Panc1 (cell line): Measurements from ENCODE around the gene NLN. TPM values are rescaled to one million over a fixed set of nuclear protein-coding genes. Genes with fewer than 3 reads are reported as not detected.

Experiments
- ATAC-seq: fragments of 200-7000 bp; cut with Tn5 transposase; 2 replicates; pipeline ENCODE4 v1.9.1; 2020; ENCODE audit warnings: mild to moderate bottlenecking, moderate library complexity
- BruUV-seq: library from RNA; stranded (reverse); fragments of 400-500 nt; replicated peaks from 2 replicates; lab custom pipeline; 2021; lab: Mats Ljungman, UMichigan
- CTCF ChIA-PET: fragments of 300-600 bp; sonication (Branson Sonifier 250); formaldehyde crosslinking; loops from one replicate; lab custom pipeline; 2022; ENCODE audit warnings: antibody characterized with exemption; lab: Charles Lee
- POLR2A ChIA-PET: fragments of 300-600 bp; sonication (Branson Sonifier 250); formaldehyde crosslinking; loops from one replicate; lab custom pipeline; 2022; ENCODE audit warnings: antibody characterized with exemption; lab: Charles Lee
- DNase-seq: peaks from one replicate; pipeline ENCODE4 v3.0.0-alpha.2; 2010; ENCODE audit warnings: low read depth, low spot score
- H3K27ac ChIP-seq: 2 replicates; pipeline ENCODE4 v1.5.1; 2011; ENCODE audit warnings: mild to moderate bottlenecking, low read length, inconsistent platforms
- H3K27me3 ChIP-seq: fragments of 200-500 bp; sonication (Bioruptor generic); 2 replicates; pipeline ENCODE4 v1.6.0; 2014; ENCODE audit warnings: low read length, inconsistent platforms; ENCODE audit not compliant: control insufficient read depth, insufficient read depth
- H3K36me3 ChIP-seq: fragments of 200-500 bp; sonication (Bioruptor generic); 2 replicates; pipeline ENCODE4 v1.5.1; 2014; ENCODE audit warnings: inconsistent platforms, mild to moderate bottlenecking, low read length, moderate library complexity; ENCODE audit not compliant: control insufficient read depth, insufficient read depth
- H3K4me1 ChIP-seq: 2 replicates; pipeline ENCODE4 v1.5.1; 2011; ENCODE audit warnings: inconsistent platforms, mild to moderate bottlenecking, low read length, moderate library complexity; ENCODE audit not compliant: control insufficient read depth, insufficient read depth
- H3K4me3 ChIP-seq, 2 experiments: 2 replicates each; pipeline ENCODE4 v1.5.1; 2011 to 2012; ENCODE audit warnings: low read depth in 2 of 2, low read length in 2 of 2, mild to moderate bottlenecking in 2 of 2, inconsistent platforms in 1 of 2, moderate library complexity in 1 of 2
- H3K9me3 ChIP-seq: fragments of 200-500 bp; sonication (Bioruptor generic); 2 replicates; pipeline ENCODE4 v1.5.1; 2014; ENCODE audit warnings: low read depth, mild to moderate bottlenecking, inconsistent platforms, low read length, moderate library complexity; ENCODE audit not compliant: control insufficient read depth, insufficient read depth
- CTCF ChIP-seq: fragments of 450-650 bp; IDR thresholded peaks from 2 replicates; pipeline ENCODE4 v1.5.1; 2017; ENCODE audit warnings: mild to moderate bottlenecking
- POLR2AphosphoS5 ChIP-seq: IDR thresholded peaks from 2 replicates; pipeline ENCODE4 v1.6.1; 2012; ENCODE audit warnings: mild to moderate bottlenecking, low read depth, low read length, moderate library complexity
- SIN3A ChIP-seq: IDR thresholded peaks from 2 replicates; pipeline ENCODE4 v1.6.1; 2012; ENCODE audit warnings: low read depth, mild to moderate bottlenecking, low read length, moderate library complexity, borderline replicate concordance; ENCODE audit not compliant: insufficient read depth
- TCF7L2 ChIP-seq: IDR thresholded peaks from 2 replicates; pipeline ENCODE4 v1.6.1; 2011; ENCODE audit warnings: mild to moderate bottlenecking, low read depth, low read length, inconsistent platforms
- in situ Hi-C: cut with HindIII; loops from 2 replicates; pipeline ENCODE4 v1.10.0; 2016; ENCODE audit warnings: low sequenced_read_pairs, low pct_unique_long_range_greater_than_20kb
- intact Hi-C: fragments of 100-400 bp; cut with micrococcal nuclease; formaldehyde crosslinking; loops from one replicate; pipeline ENCODE4 v1.10.0; 2022; ENCODE audit not compliant: unreplicated experiment
- total RNA-seq: library from RNA; stranded (reverse); gene quantifications from one replicate; pipeline ENCODE4 v1.2.1, GENCODE V29; 2021; ENCODE audit not compliant: unreplicated experiment
- TF ChIP-seq, protein P1 (sequence below), 2 experiments: IDR thresholded peaks; 2 replicates each; pipeline ENCODE4 v1.6.1; 2011 to 2012; ENCODE audit warnings: low read depth in 2 of 2, control low read depth in 1 of 2, low read length in 1 of 2, mild to moderate bottlenecking in 1 of 2, moderate library complexity in 1 of 2; ENCODE audit not compliant: insufficient read depth in 1 of 2

The NLN gene
- total RNA-seq, 1 experiment from 2014 or later: 51.8 TPM

DNA sequence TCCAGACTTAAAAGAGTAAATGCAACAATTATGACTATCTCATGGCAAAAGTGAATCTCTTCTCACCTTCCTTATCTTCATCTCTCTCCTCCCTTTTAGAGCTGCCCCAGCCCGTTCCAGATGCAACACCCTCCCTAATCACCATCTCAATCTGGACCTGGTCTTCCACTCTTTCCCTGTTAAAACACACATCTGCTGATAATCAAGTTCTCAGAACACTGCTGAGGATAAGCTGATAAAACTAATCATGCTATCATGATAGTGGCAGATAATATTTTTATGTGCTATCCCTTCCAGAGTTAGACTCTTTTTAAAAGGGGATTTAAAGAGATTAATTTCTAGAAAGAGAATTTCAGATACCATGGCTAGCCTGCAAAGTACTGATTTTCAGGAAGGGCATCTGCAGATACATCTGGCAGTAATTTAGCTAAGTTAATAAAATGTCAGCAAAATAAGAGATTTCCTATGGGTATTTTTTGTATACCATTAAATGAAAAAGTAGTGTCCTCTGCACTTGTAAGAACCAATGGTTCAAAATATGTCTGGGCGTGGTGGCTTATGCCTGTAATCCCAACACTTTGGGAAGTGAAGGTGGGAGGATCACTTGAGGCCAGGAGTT is 17.3 kb upstream of the NLN start:
- Histone ChIP-seq H3K36me3 (no peaks in the 10 kb centered on the region), H3K27ac (no peak overlapping the region), H3K27me3 (no peaks in the 10 kb centered on the region), H3K9me3 (no peaks in the 10 kb centered on the region), H3K4me1 (no peaks in the 10 kb centered on the region), H3K4me3 (no peak overlapping the region)
- CTCF ChIA-PET: no interaction called here
- POLR2A ChIA-PET: interaction anchor here (0.5 to 0.6 kb wide), 2 partner anchors 44 to 63 kb away, joined by 3 to 5 read pairs; no protein-coding TSS in a partner anchor
- TF ChIP-seq POLR2AphosphoS5: no peak
- no peak for TF ChIP-seq TCF7L2
- TF ChIP-seq CTCF: no peak
- TF ChIP-seq, protein P1, sequence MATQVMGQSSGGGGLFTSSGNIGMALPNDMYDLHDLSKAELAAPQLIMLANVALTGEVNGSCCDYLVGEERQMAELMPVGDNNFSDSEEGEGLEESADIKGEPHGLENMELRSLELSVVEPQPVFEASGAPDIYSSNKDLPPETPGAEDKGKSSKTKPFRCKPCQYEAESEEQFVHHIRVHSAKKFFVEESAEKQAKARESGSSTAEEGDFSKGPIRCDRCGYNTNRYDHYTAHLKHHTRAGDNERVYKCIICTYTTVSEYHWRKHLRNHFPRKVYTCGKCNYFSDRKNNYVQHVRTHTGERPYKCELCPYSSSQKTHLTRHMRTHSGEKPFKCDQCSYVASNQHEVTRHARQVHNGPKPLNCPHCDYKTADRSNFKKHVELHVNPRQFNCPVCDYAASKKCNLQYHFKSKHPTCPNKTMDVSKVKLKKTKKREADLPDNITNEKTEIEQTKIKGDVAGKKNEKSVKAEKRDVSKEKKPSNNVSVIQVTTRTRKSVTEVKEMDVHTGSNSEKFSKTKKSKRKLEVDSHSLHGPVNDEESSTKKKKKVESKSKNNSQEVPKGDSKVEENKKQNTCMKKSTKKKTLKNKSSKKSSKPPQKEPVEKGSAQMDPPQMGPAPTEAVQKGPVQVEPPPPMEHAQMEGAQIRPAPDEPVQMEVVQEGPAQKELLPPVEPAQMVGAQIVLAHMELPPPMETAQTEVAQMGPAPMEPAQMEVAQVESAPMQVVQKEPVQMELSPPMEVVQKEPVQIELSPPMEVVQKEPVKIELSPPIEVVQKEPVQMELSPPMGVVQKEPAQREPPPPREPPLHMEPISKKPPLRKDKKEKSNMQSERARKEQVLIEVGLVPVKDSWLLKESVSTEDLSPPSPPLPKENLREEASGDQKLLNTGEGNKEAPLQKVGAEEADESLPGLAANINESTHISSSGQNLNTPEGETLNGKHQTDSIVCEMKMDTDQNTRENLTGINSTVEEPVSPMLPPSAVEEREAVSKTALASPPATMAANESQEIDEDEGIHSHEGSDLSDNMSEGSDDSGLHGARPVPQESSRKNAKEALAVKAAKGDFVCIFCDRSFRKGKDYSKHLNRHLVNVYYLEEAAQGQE (IDR thresholded peaks at IDR 0.05; ENCODE audit: insufficient read depth in 1 of 2, low read depth in 2 of 2, low read length in 1 of 2): no peak
- TF ChIP-seq SIN3A: no peak
- intact Hi-C loops: no loop called here
- in situ Hi-C loops: no loop called here
- ATAC-seq (no peak), DNase-seq (no peak)
- no TSS peak for BruUV-seq

GRCh38 chr5:65707663-65708062 is 14.3 kb upstream of the NLN start:
- POLR2A ChIA-PET: no interaction called here
- in situ Hi-C loops: no loop called here

GRCh38 chr5:65708145-65708544 is 13.9 kb upstream of the NLN start:
- POLR2A ChIA-PET: no interaction called here
- TF ChIP-seq POLR2AphosphoS5 (no peak), TCF7L2 (no peak), CTCF (no peak)
- intact Hi-C loops: no loop called here
- no peak overlapping the region for H3K27ac ChIP-seq
- H3K27me3 ChIP-seq: no peaks in the 10 kb centered on the region
- no TSS peak for BruUV-seq
- in situ Hi-C loops: no loop called here
- no peak overlapping the region for H3K4me3 ChIP-seq
- H3K4me1 ChIP-seq: no peaks in the 10 kb centered on the region
- no peaks in the 10 kb centered on the region for H3K9me3 ChIP-seq
- H3K36me3 ChIP-seq: no peaks in the 10 kb centered on the region
- CTCF ChIA-PET: no interaction called here
- ATAC-seq: no peak
- no peak for DNase-seq

More at GRCh38 chr5:65707663-65708062, 14.3 kb upstream of the NLN start:
- Histone ChIP-seq H3K36me3 (no peaks in the 10 kb centered on the region), H3K27ac (no peak overlapping the region), H3K4me3 (no peak overlapping the region), H3K4me1 (no peaks in the 10 kb centered on the region), H3K9me3 (no peaks in the 10 kb centered on the region), H3K27me3 (no peaks in the 10 kb centered on the region)
- CTCF ChIA-PET: no interaction called here
- BruUV-seq: no TSS peak
- DNase-seq: no peak
- no peak for ATAC-seq
- intact Hi-C loops: no loop called here
- TF ChIP-seq POLR2AphosphoS5 (no peak), SIN3A (no peak)
